Uterus (tissue), 2 donors: Measurements from ENCODE around the gene CLDN6.

Source experiments
- POLR2A ChIP-seq, 2 donors: fragments of 450-650 bp; IDR thresholded peaks; one replicate each; pipeline ENCODE4 v1.6.1; 2016; ENCODE audit warnings: antibody characterized with exemption in 2 of 2, mild to moderate bottlenecking in 1 of 2, moderate library complexity in 1 of 2
- TF ChIP-seq, protein P1 (sequence below), 4 experiments: fragments of 200-600 bp in 2 of 4; fragments of 450-650 bp in 2 of 4; sonication (generic) in 2 of 4; IDR thresholded peaks; one replicate each; pipeline ENCODE4 v1.5.1; 2016 to 2019; ENCODE audit warnings: antibody characterized with exemption in 4 of 4, mild to moderate bottlenecking in 2 of 4, moderate library complexity in 1 of 4

DNA sequence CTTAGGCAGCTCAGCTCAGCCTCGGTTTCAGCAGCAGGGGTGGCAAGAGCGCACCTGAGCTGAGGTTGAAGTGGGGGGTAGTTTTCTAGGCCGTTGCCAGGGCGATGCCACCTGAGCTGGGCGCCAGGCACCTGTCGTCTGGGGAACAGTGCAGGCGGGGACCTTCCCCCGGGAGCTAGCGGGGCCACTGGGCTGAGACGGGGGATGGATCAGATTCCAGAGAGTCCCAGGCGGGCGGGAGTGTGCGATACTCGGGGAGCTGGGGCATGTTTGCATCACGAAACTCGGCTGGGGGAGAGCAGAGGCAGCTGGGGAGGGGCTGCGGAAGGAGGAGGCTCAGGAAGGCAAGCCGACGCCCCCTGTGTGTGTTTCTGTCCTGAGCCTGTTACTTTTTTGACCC lies 5.7 kb downstream of the CLDN6 start:
- TF ChIP-seq, protein P1, sequence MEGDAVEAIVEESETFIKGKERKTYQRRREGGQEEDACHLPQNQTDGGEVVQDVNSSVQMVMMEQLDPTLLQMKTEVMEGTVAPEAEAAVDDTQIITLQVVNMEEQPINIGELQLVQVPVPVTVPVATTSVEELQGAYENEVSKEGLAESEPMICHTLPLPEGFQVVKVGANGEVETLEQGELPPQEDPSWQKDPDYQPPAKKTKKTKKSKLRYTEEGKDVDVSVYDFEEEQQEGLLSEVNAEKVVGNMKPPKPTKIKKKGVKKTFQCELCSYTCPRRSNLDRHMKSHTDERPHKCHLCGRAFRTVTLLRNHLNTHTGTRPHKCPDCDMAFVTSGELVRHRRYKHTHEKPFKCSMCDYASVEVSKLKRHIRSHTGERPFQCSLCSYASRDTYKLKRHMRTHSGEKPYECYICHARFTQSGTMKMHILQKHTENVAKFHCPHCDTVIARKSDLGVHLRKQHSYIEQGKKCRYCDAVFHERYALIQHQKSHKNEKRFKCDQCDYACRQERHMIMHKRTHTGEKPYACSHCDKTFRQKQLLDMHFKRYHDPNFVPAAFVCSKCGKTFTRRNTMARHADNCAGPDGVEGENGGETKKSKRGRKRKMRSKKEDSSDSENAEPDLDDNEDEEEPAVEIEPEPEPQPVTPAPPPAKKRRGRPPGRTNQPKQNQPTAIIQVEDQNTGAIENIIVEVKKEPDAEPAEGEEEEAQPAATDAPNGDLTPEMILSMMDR (IDR thresholded peaks at IDR 0.05), result no peak
- TF ChIP-seq POLR2A (IDR thresholded peaks at IDR 0.05), result no peak
